PFSK-1 (cell line): ENCODE data around the gene ZNF185.

Source experiments
- SIN3A ChIP-seq: IDR thresholded peaks from 2 replicates; pipeline ENCODE4 v1.6.1; 2012; ENCODE audit warnings: mild to moderate bottlenecking, low read length, moderate library complexity, borderline replicate concordance; ENCODE audit not compliant: insufficient read depth
- TAF1 ChIP-seq: IDR thresholded peaks from 2 replicates; pipeline ENCODE4 v1.6.1; 2012; ENCODE audit warnings: low read length, control low read depth, borderline replicate concordance; ENCODE audit not compliant: insufficient read depth

- TF ChIP-seq SIN3A (no peak), TAF1 (no peak)
Measured at GRCh38 chrX:152899874-152900719, 2.2 kb downstream of the ZNF185 start.
